Suprapubic skin (tissue), 3 donors: ENCODE results near the gene CATSPERB.

Source experiments
- EP300 ChIP-seq: sonication (generic); formaldehyde crosslinking; IDR thresholded peaks from one replicate; pipeline ENCODE4 v1.6.1; 2017; ENCODE audit warnings: antibody characterized with exemption
- TF ChIP-seq, protein P1 (sequence below), 2 donors: fragments of 200-600 bp in 1 of 2; fragments of 450-650 bp in 1 of 2; sonication (generic) in 1 of 2; IDR thresholded peaks; one replicate each; pipeline ENCODE4 v1.5.1; 2016 to 2019; ENCODE audit warnings: antibody characterized with exemption in 2 of 2, mild to moderate bottlenecking in 1 of 2, moderate library complexity in 1 of 2

DNA sequence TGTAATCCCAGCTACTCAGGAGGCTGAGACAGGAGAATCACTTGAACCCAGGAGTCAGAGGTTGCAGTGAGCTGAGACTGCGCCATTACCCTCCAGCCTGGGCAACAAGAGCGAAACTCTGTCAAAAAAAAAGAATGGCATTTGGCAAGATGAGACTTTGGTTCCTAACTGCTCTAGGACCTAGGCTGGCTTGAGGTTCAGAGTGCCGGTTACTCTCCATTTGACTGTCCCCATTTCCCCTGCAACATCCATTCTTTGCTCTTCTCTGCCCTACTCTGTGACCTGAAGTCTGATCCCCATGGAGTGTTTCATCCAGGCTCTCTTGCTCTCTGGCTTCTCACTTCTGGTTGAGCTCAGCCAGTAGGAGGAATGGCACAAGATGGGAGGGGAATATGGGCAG lies 195.6 kb downstream of the CATSPERB start:
- TF ChIP-seq, protein P1, sequence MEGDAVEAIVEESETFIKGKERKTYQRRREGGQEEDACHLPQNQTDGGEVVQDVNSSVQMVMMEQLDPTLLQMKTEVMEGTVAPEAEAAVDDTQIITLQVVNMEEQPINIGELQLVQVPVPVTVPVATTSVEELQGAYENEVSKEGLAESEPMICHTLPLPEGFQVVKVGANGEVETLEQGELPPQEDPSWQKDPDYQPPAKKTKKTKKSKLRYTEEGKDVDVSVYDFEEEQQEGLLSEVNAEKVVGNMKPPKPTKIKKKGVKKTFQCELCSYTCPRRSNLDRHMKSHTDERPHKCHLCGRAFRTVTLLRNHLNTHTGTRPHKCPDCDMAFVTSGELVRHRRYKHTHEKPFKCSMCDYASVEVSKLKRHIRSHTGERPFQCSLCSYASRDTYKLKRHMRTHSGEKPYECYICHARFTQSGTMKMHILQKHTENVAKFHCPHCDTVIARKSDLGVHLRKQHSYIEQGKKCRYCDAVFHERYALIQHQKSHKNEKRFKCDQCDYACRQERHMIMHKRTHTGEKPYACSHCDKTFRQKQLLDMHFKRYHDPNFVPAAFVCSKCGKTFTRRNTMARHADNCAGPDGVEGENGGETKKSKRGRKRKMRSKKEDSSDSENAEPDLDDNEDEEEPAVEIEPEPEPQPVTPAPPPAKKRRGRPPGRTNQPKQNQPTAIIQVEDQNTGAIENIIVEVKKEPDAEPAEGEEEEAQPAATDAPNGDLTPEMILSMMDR (IDR thresholded peaks at IDR 0.05) = no peak
- no peak for TF ChIP-seq EP300
